ENCODE measurements around the gene TWNK.

- TF ChIP-seq CTCF (conservative IDR thresholded peaks at IDR 0.05; ENCODE audit: low read depth, low read length) (no peak), MAFK (IDR thresholded peaks at IDR 0.05; ENCODE audit: low read depth, low read length) (no peak), POLR2A (IDR thresholded peaks at IDR 0.05; ENCODE audit: low read depth, low read length) (no peak)
These were observed 17.0 kb upstream of the TWNK start for GRCh38 chr10:100970076-100970913.
